ENCODE results near the gene GOLGA6A.

The GOLGA6A gene

DNA sequence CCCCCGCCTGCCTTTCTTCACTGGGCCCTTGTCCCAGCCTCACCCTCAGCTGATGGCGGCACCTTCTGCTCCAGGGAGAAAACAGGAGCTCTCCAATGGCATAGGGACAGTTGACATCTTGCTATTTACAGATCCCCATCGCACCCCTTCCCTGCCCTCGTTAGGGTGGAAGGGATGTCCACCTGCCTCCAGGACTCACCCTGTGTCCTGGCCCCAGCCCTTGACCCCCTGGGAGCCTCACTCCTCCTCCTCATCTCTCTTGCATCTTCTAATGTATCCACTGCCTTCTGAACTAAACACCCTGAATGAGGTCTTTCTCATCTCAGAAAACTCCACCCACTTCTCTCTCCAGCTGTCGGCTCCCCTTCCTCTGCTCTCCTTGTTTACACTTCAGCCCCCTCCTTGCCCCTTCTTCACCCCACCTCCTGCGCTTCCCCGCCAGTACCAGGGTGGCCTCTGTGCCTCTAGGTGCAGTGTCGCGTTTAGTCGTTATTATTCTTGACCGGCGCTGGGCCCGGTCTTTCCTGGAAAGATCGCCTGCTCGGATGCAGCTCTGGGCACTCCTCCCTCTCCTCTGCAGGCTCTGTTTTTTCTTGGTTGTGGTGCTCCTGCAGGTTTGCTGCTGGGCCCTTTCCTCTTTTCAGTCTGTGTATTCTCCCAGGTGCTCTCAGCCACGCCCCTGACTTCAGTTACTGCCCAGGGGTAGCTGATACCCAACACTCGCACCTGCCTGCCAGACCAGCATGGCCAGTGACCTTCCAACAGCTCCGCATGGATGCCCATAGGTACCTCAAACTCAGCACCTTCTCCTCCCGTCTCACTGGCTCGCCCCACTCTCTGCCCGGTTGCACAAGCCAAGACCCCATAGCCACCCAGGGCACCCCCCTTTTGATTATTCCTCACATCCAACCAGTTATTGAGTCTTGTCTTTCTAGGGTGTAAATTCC is 44.9 kb downstream of the GOLGA6A start:
- DNase-seq (ENCODE audit: low spot score) (no peak), FAIRE-seq (no peak)

DNA sequence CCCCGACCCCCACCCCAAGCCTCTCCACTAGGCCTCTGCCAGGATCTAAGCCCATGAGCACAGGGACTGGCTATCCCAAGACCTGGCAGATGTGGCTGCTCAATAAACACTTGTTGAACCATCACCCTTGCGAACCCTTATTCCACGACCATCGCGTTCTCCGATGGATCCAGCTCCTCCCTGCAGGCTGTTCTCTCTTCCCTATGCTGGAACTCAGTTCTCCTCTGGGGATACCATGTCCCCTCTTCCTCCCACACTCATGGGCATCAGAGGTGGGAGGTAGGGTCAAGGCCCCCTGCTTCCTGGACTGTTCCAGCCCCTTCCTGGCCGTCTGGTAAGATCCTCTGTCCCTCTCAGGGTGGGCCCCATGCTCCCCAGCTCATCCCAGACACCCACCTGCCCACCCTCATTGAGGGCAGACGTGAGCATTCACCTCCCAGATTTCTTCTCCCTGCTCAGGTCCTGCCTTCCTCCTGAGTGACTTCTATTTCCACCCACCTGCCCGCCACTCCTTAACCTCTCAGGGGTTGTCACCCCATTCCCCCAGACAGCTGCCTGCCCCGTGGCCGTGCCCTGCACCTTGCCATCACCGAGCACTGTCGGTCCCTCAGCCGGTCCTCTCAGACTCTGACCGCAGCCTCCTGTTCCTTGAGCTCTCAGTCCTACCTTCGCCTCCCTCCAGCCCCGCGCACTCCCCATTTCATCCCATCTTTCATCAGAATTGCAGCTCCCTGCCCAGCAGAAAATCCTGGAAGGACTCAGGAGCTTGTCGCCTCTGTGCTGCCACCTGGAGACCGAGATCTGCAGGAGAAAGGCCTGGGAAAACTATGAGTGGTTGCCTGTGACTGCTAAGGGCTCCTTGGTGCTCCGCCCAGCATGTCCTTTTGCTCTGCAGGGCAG is 45.8 kb downstream of the GOLGA6A start:
- FAIRE-seq (no peak), DNase-seq (ENCODE audit: low spot score) (peak; percentile 30)

DNA sequence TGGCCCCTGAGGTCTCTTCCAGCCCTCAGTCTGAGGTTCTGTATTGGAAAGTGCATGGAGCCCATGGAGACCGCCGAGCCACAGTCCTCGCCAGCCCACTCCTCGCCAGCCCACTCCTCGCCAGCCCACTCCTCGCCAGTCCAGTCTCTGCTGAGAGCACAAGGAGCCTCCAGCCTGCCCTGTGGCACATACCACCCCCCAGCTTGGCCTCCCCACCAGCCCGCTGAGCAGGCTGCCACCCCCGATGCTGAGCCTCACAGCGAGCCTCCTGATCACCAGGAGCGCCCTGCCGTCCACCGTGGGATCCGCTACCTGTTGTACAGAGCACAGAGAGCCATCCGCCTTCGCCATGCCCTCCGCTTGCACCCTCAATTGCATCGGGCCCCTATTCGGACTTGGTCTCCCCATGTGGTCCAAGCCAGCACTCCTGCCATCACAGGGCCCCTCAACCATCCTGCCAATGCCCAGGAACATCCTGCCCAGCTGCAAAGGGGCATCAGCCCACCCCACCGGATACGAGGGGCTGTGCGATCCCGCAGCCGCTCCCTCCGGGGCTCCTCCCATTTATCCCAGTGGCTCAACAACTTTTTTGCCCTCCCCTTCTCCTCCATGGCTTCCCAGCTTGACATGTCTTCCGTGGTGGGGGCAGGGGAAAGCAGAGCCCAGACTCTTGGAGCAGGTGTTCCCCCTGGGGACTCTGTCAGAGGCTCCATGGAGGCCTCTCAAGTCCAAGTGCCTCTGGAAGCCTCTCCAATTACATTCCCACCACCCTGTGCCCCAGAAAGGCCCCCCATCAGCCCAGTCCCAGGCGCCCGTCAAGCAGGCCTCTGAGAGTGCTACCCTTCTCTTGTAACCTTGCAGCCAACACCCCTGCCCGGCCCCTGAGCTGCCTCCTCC is 47.0 kb downstream of the GOLGA6A start:
- FAIRE-seq (no peak), DNase-seq (ENCODE audit: low spot score) (no peak)

DNA sequence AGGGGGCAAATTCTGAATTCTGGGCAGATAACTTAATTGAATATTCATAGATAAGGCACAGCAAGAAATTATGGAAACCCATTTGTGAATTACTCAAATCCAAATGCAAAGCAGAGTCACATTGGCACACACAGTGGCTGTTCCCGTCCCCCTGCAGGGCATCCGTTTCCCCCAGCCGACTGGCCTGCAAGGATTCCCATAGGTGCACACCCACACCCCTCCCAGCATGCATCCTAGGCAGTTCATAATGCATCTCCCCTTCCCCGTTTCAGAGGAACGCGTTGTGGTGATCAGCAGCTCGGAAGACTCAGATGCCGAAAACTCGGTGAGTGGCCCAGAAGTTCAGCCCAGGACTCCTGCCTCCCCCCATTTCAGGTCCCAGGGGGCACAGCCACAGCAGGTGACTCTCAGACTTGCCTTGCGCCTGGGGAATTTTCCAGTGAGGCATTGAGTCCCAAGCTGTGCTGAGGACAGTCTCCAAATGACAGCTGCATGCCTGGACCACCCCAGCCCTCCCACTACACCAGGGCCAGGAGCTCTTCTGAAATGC is 48.1 kb downstream of the GOLGA6A start:
- DNase-seq (ENCODE audit: low spot score): no peak
- no peak for FAIRE-seq

DNA sequence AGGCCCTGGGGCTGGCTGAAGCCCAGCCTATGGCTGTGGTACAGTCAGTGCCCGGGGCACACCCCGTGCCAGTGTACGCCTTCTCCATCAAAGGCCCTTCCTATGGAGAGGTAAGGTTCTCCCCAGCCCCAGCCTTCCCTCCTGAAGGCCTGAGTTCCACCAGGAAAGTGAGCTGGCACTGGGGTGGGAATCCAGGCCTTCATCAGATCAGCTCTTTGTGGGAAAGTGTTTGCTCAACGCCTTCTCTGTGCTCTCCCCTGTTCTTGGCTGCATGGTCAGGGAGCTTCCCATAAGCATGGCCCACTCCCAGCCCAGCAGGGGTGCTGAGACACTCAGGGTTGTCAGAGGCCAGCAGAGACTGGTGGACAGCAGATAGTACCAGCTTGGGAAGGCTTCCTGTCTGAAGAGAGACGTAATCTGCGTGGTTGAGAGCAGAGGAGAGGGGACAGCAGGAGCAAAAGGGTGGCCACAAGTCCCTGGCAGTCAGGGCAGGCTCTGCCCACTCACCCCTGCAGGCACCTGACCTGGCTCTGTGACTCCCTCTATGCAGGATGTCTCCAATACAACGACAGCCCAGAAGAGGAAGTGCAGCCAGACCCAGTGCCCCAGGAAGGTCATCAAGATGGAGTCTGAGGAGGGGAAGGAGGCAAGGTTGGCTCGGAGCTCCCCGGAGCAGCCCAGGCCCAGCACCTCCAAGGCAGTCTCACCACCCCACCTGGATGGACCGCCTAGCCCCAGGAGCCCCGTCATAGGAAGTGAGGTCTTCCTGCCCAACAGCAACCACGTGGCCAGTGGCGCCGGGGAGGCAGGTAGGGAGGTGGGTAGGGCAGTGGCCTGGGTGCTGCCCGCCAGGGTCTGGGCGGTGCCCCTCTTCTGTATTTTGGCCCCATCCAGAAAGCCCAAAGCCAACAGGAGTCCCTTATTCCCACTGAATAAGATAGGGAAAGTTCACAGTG is 49.5 kb downstream of the GOLGA6A start:
- FAIRE-seq (no peak), DNase-seq (ENCODE audit: low spot score) (no peak)

DNA sequence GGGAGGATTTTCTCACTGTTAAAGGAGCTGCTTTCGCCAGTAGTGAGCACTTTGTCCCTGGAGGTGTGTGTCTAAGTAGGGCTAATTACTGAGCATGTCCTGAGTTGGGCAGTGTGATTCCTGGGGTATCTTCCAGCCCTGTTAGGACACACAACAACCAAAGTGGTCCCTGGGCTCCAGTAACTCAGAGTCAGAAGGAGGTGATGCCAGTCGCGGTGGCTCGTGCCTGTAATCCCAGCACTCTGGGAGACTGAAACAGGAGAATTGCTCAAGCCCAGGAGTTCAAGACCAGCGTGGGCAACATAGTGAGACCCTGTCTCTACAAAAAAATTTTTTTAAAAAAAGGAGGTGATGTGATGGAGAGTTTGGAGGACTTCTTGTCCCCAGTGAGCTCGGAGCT is 50.3 kb downstream of the GOLGA6A start:
- DNase-seq (ENCODE audit: low spot score): no peak
- FAIRE-seq: no peak

DNA sequence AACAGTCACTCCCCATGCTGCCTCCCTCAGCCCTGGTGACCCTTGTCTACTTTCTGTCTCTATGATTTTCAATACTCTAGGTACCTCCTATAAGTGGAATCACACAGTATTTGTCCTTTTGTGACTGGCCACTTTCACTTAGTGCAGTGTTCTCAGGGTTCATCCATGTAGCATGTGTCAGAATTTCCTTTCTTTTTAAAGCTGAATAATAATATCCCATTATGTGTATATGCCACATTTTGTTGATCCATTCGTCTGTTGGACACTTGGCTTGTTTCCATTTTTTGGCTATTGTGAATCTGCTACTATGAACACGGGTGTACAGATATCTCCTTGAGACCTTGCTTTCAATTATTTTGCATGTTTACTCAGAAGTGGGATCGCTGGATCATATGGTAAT is 53.7 kb downstream of the GOLGA6A start:
- DNase-seq (ENCODE audit: low spot score) (no peak), FAIRE-seq (no peak)

DNA sequence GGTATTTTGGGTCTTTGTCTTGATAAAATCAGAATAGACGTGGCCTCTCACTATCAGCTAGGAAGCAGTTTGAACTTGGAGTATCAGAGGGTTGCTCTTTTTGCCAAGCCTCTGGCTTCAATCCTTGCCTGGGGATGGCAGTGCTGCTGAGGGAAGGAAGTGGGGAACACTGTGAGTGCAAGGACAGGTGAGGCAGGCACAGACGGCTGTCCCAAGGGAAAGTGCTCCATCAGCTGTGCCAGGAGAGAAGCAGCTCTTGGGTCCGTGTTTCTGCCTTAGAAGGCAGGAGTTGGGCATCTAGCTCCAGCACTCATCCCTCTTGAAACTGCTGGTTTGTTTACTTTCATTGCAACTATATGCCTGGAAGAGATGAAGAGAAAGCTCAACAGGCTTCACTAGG is 54.7 kb downstream of the GOLGA6A start:
- DNase-seq (ENCODE audit: low spot score) (no peak), FAIRE-seq (no peak)

DNA sequence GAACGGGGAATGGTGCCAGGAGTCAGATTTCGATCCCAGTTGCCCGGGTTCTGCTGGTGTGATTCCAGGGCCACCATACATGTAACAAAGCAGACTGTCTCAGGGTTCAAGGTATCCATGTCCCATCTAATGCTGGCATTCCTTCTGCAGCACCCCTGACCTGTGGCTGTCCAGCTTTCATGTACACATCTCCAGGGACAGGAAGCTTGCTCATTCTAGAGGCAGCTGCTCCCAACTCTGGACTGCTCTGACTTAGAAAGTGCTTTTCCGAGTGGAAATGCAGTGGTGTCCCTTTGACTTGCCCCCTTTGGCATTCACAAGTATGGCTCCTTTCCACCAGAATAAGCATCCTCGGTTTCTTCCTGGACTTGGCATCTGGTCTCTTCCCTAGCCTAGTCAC is 56.9 kb downstream of the GOLGA6A start:
- FAIRE-seq (no peak), DNase-seq (ENCODE audit: low spot score) (no peak)

DNA sequence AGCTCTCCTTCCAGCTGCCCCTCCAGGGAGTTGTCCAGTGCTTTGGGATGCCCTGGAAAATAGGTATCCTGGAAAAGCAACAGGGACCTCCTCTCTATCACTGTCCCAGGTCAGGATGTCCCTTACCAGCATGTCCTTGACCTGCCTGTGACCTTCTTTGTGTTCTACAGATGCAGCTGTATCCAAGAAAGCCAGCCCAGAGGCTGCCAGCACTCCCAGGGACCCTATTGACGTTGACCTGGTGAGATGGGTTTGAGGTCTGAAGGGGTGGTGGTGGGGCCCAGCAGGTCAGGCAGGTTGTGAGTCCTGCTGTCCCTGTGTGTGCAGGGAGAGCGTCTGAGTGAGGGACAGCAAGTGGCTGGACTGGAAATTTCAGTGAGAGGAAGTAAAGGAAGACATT is 57.7 kb downstream of the GOLGA6A start:
- no peak for FAIRE-seq

DNA sequence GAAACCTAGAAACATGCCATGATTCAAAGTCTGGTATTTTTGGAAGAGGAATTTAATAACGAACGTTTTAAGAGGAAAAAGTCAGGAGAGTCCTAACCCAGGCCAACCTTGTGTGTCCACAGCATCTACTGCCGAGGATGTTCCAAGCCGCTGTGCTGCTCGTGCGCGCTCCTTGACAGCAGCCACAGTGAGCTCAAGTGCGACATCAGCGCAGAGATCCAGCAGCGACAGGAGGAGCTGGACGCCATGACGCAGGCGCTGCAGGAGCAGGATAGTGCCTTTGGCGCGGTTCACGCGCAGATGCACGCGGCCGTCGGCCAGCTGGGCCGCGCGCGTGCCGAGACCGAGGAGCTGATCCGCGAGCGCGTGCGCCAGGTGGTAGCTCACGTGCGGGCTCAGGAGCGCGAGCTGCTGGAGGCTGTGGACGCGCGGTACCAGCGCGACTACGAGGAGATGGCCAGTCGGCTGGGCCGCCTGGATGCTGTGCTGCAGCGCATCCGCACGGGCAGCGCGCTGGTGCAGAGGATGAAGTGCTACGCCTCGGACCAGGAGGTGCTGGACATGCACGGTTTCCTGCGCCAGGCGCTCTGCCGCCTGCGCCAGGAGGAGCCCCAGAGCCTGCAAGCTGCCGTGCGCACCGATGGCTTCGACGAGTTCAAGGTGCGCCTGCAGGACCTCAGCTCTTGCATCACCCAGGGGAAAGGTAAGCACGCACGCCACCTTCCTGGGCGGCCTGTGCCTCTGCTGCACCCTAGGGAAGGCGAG is 59.5 kb downstream of the GOLGA6A start:
- FAIRE-seq (no peak), DNase-seq (ENCODE audit: low spot score) (no peak)

More for the DNA sequence above, 57.7 kb downstream of the GOLGA6A start:
- no peak for DNase-seq (ENCODE audit: low spot score)
